GM12891 (cell line): ENCODE results near the gene CCL18.
"Not testable (repeated sequence)": the region's sequence is repeated elsewhere in the genome, so short reads cannot be mapped to it uniquely, and the experiment has no call there.

Experiments used
- PAX5 ChIP-seq: IDR thresholded peaks from 2 replicates; pipeline ENCODE4 v1.6.1; 2011; ENCODE audit warnings: low read length, moderate library complexity, mild to moderate bottlenecking; ENCODE audit not compliant: insufficient read depth, severe bottlenecking
- POLR2A ChIP-seq: IDR thresholded peaks from 2 replicates; pipeline ENCODE4 v1.6.1; 2011; ENCODE audit warnings: low read depth, low read length, control low read depth
- POLR2AphosphoS5 ChIP-seq: IDR thresholded peaks from 2 replicates; pipeline ENCODE4 v1.6.1; 2011; ENCODE audit warnings: low read depth, low read length, control low read depth
- POU2F2 ChIP-seq: IDR thresholded peaks from 2 replicates; pipeline ENCODE4 v1.6.1; 2011; ENCODE audit warnings: low read depth, mild to moderate bottlenecking, control low read depth, low read length, moderate library complexity
- SPI1 ChIP-seq: IDR thresholded peaks from 2 replicates; pipeline ENCODE4 v1.6.1; 2011; ENCODE audit warnings: low read depth, low read length, control low read depth
- TAF1 ChIP-seq: IDR thresholded peaks from 2 replicates; pipeline ENCODE4 v1.6.1; 2011; ENCODE audit warnings: low read depth, low read length, control low read depth

- TF ChIP-seq POLR2A, POLR2AphosphoS5, TAF1, PAX5, SPI1, POU2F2: not testable (repeated sequence)
Measured at GRCh38 chr17:36121099-36121498, 57.0 kb downstream of the CCL18 start.
